ENCODE data around the gene WDR7.

GRCh38 chr18:57002627-57003026 is 351.5 kb downstream of the WDR7 start:
- TF ChIP-seq CTCF (IDR thresholded peaks at IDR 0.05; ENCODE audit: poor library complexity) (no peak), EZH2phosphoT487 (IDR thresholded peaks at IDR 0.05; ENCODE audit: low read depth, severe bottlenecking, unreplicated experiment) (no peak), EZH2 (IDR thresholded peaks at IDR 0.05; ENCODE audit: borderline replicate concordance) (no peak)
